Keratinocyte (primary cell): ENCODE measurements around the gene NR6A1. TPM values are rescaled to one million over a fixed set of nuclear protein-coding genes. Genes with fewer than 3 reads are reported as not detected.
A peak's percentile ranks its signal among the peaks of the same experiment; 100 is the strongest.

Experiments
- DNase-seq: peaks from one replicate; pipeline ENCODE4 v3.0.0-alpha.2; 2011; ENCODE audit warnings: low read depth, missing footprints, low spot score
- FAIRE-seq: peaks from 2 replicates; lab custom pipeline; 2011; peaks lifted over from hg19 to GRCh38; lab: Jason Lieb, UNC
- H2AFZ ChIP-seq: 2 replicates; pipeline ENCODE4 v1.6.0; 2012; ENCODE audit warnings: low read length, control low read depth, inconsistent platforms; ENCODE audit not compliant: control insufficient read depth
- H3K27ac ChIP-seq: 2 replicates; pipeline ENCODE4 v1.5.1; 2011; ENCODE audit warnings: low read length; ENCODE audit not compliant: control insufficient read depth, insufficient read depth
- H3K27me3 ChIP-seq: 3 replicates; pipeline ENCODE4 v1.6.0; 2011; ENCODE audit warnings: low read length; ENCODE audit not compliant: control insufficient read depth, insufficient read depth; ENCODE audit errors: extremely low read depth
- H3K36me3 ChIP-seq, 2 experiments: 2 replicates in 1 of 2; 3 replicates in 1 of 2; pipeline ENCODE4 v1.5.1; 2011; ENCODE audit warnings: low read length in 2 of 2, mild to moderate bottlenecking in 1 of 2; ENCODE audit not compliant: control insufficient read depth in 2 of 2, insufficient read depth in 2 of 2; ENCODE audit errors: extremely low read depth in 1 of 2
- H3K4me1 ChIP-seq: 3 replicates; pipeline ENCODE4 v1.5.1; 2011; ENCODE audit warnings: low read length; ENCODE audit not compliant: control insufficient read depth, insufficient read depth; ENCODE audit errors: extremely low read depth
- H3K4me2 ChIP-seq: 3 replicates; pipeline ENCODE4 v1.6.0; 2011; ENCODE audit warnings: low read depth, low read length; ENCODE audit not compliant: control insufficient read depth, insufficient read depth; ENCODE audit errors: extremely low read depth
- H3K4me3 ChIP-seq, 3 experiments: fragments of 200-600 bp in 1 of 3; sonication (generic) in 1 of 3; 2 replicates in 2 of 3; 3 replicates in 1 of 3; pipeline ENCODE4 v1.5.1; 2011 to 2016; ENCODE audit warnings: low read length in 3 of 3, mild to moderate bottlenecking in 3 of 3, control low read depth in 2 of 3, inconsistent platforms in 1 of 3, low read depth in 1 of 3, mixed read lengths in 1 of 3, mixed run types in 1 of 3, moderate library complexity in 1 of 3; ENCODE audit not compliant: control insufficient read depth in 2 of 3, insufficient read depth in 2 of 3; ENCODE audit errors: extremely low read depth in 1 of 3
- H3K79me2 ChIP-seq: 2 replicates; pipeline ENCODE4 v1.6.0; 2012; ENCODE audit warnings: low read length; ENCODE audit not compliant: control insufficient read depth, insufficient read depth
- H3K9ac ChIP-seq: 3 replicates; pipeline ENCODE4 v1.6.0; 2011; ENCODE audit warnings: low read length; ENCODE audit not compliant: control insufficient read depth, insufficient read depth; ENCODE audit errors: extremely low read depth
- H3K9me1 ChIP-seq: 3 replicates; pipeline ENCODE4 v1.6.0; 2011; ENCODE audit warnings: low read length; ENCODE audit not compliant: control insufficient read depth, insufficient read depth; ENCODE audit errors: extremely low read depth
- H3K9me3 ChIP-seq: 2 replicates; pipeline ENCODE4 v1.5.1; 2012; ENCODE audit warnings: low read depth, low read length; ENCODE audit not compliant: control insufficient read depth
- H4K20me1 ChIP-seq: 3 replicates; pipeline ENCODE4 v1.6.0; 2011; ENCODE audit warnings: low read length; ENCODE audit not compliant: control insufficient read depth, insufficient read depth; ENCODE audit errors: extremely low read depth
- EZH2 ChIP-seq: IDR thresholded peaks from one replicate; pipeline ENCODE4 v1.6.1; 2012; ENCODE audit warnings: inconsistent platforms, mild to moderate bottlenecking, low read length, moderate library complexity
- dilution Hi-C: fragments of 300-500 bp; cut with MboI; formaldehyde crosslinking; loops from one replicate; pipeline ENCODE4 v1.7.0; 2020; ENCODE audit warnings: low sequenced_read_pairs; ENCODE audit not compliant: extremely low pct_ligation_motif_present
- polyA plus RNA-seq, 5 experiments: library from polyadenylated mRNA; depleted of rRNA in 3 of 5; stranded (reverse) in 3 of 5; stranded (forward) in 1 of 5; unstranded in 1 of 5; fragments of >200 nt; gene quantifications; 1 replicate in 1 of 5; 2 replicates in 3 of 5; 3 replicates in 1 of 5; pipeline versions ENCODE4 v1.2.1 to v1.2.3, GENCODE V29; 2011 to 2012; ENCODE audit warnings: missing spikeins in 2 of 5, low read depth in 1 of 5, low replicate concordance in 1 of 5
- TF ChIP-seq, protein P1 (sequence below), 3 experiments: IDR thresholded peaks in 1 of 3; conservative IDR thresholded peaks in 1 of 3; optimal IDR thresholded peaks in 1 of 3; 2 replicates in 2 of 3; 3 replicates in 1 of 3; pipeline versions ENCODE3 to v1.5.1; 2011; ENCODE audit warnings: low read length in 3 of 3, mild to moderate bottlenecking in 3 of 3, moderate library complexity in 2 of 3, control low read depth in 1 of 3, inconsistent platforms in 1 of 3; ENCODE audit not compliant: insufficient read depth in 2 of 3; ENCODE audit errors: extremely low read depth in 1 of 3

The NR6A1 gene
- polyA plus RNA-seq, 1 donor (not counting 4 experiments of a cell fraction or from before 2014, with no cell fraction given): 1.8 TPM

- no peak overlapping the region for H3K4me2 ChIP-seq
These were observed 200.0 kb downstream of the NR6A1 start for GRCh38 chr9:124570942-124571666.

DNA sequence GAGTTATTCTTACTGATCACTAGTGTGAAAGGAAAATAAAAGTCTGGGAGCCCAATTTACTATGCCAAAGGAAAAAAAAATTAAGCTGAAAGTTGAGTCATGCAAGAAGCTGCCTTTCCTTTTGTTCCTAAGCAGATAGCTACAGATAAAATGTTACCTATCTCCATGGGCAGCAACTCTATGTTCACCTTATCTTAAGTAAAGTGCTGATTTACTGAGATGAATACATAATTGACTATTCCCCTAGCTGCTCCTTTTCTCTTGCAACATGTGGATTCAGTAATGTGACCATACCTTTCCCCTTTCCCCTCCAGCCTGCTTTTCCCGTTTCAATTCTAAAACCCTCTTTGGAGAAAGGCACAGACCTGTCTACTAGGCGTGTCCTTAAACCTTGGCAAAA, 201.2 kb downstream of the NR6A1 start:
- Histone ChIP-seq H2AFZ (peak overlapping the region; percentile 8), H4K20me1 (no peaks in the 10 kb centered on the region), H3K4me1 (peaks cover 22% of the 10 kb centered on the region), H3K4me2 (no peak overlapping the region), H3K27me3 (no peaks in the 10 kb centered on the region), H3K27ac (no peak overlapping the region), H3K79me2 (no peaks in the 10 kb centered on the region), H3K9me3 (no peaks in the 10 kb centered on the region), H3K4me3 (no peak overlapping the region), H3K36me3 (no peaks in the 10 kb centered on the region), H3K9ac (no peak overlapping the region), H3K9me1 (peaks cover 4% of the 10 kb centered on the region)
- FAIRE-seq (no peak), DNase-seq (no peak)
- dilution Hi-C loops: no loop called here
- TF ChIP-seq, protein P1, sequence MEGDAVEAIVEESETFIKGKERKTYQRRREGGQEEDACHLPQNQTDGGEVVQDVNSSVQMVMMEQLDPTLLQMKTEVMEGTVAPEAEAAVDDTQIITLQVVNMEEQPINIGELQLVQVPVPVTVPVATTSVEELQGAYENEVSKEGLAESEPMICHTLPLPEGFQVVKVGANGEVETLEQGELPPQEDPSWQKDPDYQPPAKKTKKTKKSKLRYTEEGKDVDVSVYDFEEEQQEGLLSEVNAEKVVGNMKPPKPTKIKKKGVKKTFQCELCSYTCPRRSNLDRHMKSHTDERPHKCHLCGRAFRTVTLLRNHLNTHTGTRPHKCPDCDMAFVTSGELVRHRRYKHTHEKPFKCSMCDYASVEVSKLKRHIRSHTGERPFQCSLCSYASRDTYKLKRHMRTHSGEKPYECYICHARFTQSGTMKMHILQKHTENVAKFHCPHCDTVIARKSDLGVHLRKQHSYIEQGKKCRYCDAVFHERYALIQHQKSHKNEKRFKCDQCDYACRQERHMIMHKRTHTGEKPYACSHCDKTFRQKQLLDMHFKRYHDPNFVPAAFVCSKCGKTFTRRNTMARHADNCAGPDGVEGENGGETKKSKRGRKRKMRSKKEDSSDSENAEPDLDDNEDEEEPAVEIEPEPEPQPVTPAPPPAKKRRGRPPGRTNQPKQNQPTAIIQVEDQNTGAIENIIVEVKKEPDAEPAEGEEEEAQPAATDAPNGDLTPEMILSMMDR (optimal IDR thresholded peaks at IDR 0.05 in 1 of 3, IDR thresholded peaks at IDR 0.05 in 1 of 3, conservative IDR thresholded peaks at IDR 0.05 in 1 of 3; ENCODE audit: extremely low read depth in 1 of 3, insufficient read depth in 2 of 3, low read length in 3 of 3): no peak
- no peak for TF ChIP-seq EZH2

More at GRCh38 chr9:124570942-124571666, 200.0 kb downstream of the NR6A1 start:
- DNase-seq (no peak), FAIRE-seq (no peak)
- dilution Hi-C loops: no loop called here
- no peak for TF ChIP-seq EZH2
- TF ChIP-seq, protein P1 (optimal IDR thresholded peaks at IDR 0.05 in 1 of 3, IDR thresholded peaks at IDR 0.05 in 1 of 3, conservative IDR thresholded peaks at IDR 0.05 in 1 of 3; ENCODE audit: extremely low read depth in 1 of 3, insufficient read depth in 2 of 3, low read length in 3 of 3): no peak
- no peak overlapping the region for H3K27ac ChIP-seq
- H3K27me3 ChIP-seq: no peaks in the 10 kb centered on the region
- no peak overlapping the region for H3K9ac ChIP-seq
- H3K9me1 ChIP-seq: peaks cover 4% of the 10 kb centered on the region
- H4K20me1 ChIP-seq: no peaks in the 10 kb centered on the region
- H3K79me2 ChIP-seq: no peaks in the 10 kb centered on the region
- H3K9me3 ChIP-seq: no peaks in the 10 kb centered on the region
- H2AFZ ChIP-seq: no peak overlapping the region
- H3K36me3 ChIP-seq: no peaks in the 10 kb centered on the region
- H3K4me1 ChIP-seq: peaks cover 30% of the 10 kb centered on the region
- H3K4me3 ChIP-seq: no peak overlapping the region
